K562 (cell line): ENCODE results near the gene EIPR1. TPM values are rescaled to one million over a fixed set of nuclear protein-coding genes. Genes with fewer than 3 reads are reported as not detected.

Experiments used
- ATAC-seq: fragments of 200-7000 bp; cut with Tn5 transposase; 3 replicates; pipeline ENCODE4 v1.9.1; 2020; ENCODE audit warnings: moderate library complexity
- BruUV-seq: library from RNA; stranded (reverse); fragments of 400-500 nt; replicated peaks from 2 replicates; lab custom pipeline; 2021; lab: Mats Ljungman, UMichigan
- CTCF ChIA-PET: fragments of 300-600 bp; formaldehyde crosslinking; extraction: SDS; loops from one replicate; lab custom pipeline; 2021; ENCODE audit warnings: low intra/inter-chr PET ratio; lab: Yijun Ruan, JAX
- POLR2A ChIA-PET: fragments of 300-600, 350-650 bp; sonication (Branson Sonifier 250); formaldehyde crosslinking; extraction: SDS; loops from one replicate; lab custom pipeline; 2021; ENCODE audit warnings: antibody characterized with exemption, inconsistent platforms; lab: Yijun Ruan, JAX
- DNase-seq, 4 experiments: peaks; one replicate each; pipeline versions ENCODE4 v3.0.0 to v3.0.0-alpha.2; 2011 to 2018; ENCODE audit warnings: low spot score in 3 of 4, mixed read lengths in 3 of 4; ENCODE audit errors: extremely low read depth in 1 of 4
- FAIRE-seq: peaks from 2 replicates; lab custom pipeline; 2011; peaks lifted over from hg19 to GRCh38; lab: Jason Lieb, UNC
- H2AFZ ChIP-seq: 2 replicates; pipeline ENCODE4 v1.6.0; 2011; ENCODE audit warnings: low read depth, low read length, control low read depth, inconsistent platforms
- H3K27ac ChIP-seq: fragments of 200-600 bp; 3 replicates; pipeline ENCODE4 v1.8.0; 2011; ENCODE audit warnings: low read depth, mild to moderate bottlenecking, control low read depth, inconsistent platforms, low read length, moderate library complexity, mixed read lengths; ENCODE audit errors: extremely low read depth
- H3K27me3 ChIP-seq, 2 experiments: fragments of 300-600 bp in 1 of 2; 2 replicates in 1 of 2; 3 replicates in 1 of 2; pipeline versions ENCODE4 v1.6.0 to v1.8.0; 2011; ENCODE audit warnings: inconsistent platforms in 2 of 2, low read length in 2 of 2, mild to moderate bottlenecking in 1 of 2, mixed read lengths in 1 of 2, moderate library complexity in 1 of 2; ENCODE audit not compliant: control insufficient read depth in 2 of 2, insufficient read depth in 2 of 2
- H3K36me3 ChIP-seq: fragments of 300-600 bp; 3 replicates; pipeline ENCODE4 v1.8.0; 2011; ENCODE audit warnings: mild to moderate bottlenecking, low read length, inconsistent platforms; ENCODE audit not compliant: control insufficient read depth, insufficient read depth
- H3K4me1 ChIP-seq, 2 experiments: fragments of 200-600 bp in 1 of 2; replicated peaks in 1 of 2; 2 replicates in 1 of 2; 3 replicates in 1 of 2; pipeline versions ENCODE4 v1.5.1 to v1.8.0; 2011; ENCODE audit warnings: inconsistent platforms in 2 of 2, low read length in 2 of 2, mild to moderate bottlenecking in 1 of 2, mixed read lengths in 1 of 2, moderate library complexity in 1 of 2; ENCODE audit not compliant: control insufficient read depth in 2 of 2, insufficient read depth in 2 of 2
- H3K4me2 ChIP-seq: 2 replicates; pipeline ENCODE4 v1.6.1; 2011; ENCODE audit warnings: low read length, control low read depth, inconsistent platforms, mixed read lengths; ENCODE audit not compliant: insufficient read depth
- H3K4me3 ChIP-seq: fragments of 200-600 bp; sonication (generic), shearing (Covaris generic); 2 replicates; pipeline ENCODE4 v1.5.1; 2016; ENCODE audit warnings: control low read depth, inconsistent platforms
- H3K79me2 ChIP-seq: fragments of 200-600 bp; 3 replicates; pipeline ENCODE4 v1.8.0; 2011; ENCODE audit warnings: low read length, inconsistent platforms; ENCODE audit not compliant: control insufficient read depth, insufficient read depth
- H3K9ac ChIP-seq, 2 experiments: 2 replicates each; pipeline versions ENCODE4 v1.6.0 to v1.6.1; 2011; ENCODE audit warnings: low read depth in 2 of 2, low read length in 2 of 2, control low read depth in 1 of 2, inconsistent platforms in 1 of 2, mild to moderate bottlenecking in 1 of 2, mixed read lengths in 1 of 2; ENCODE audit not compliant: insufficient read depth in 1 of 2
- H3K9me1 ChIP-seq: one replicate; pipeline ENCODE4 v1.6.0; 2011; ENCODE audit warnings: inconsistent platforms, mild to moderate bottlenecking, low read length, moderate library complexity; ENCODE audit not compliant: control insufficient read depth, insufficient read depth
- H3K9me3 ChIP-seq: replicated peaks from 2 replicates; pipeline ENCODE4 v1.5.1; 2011; ENCODE audit warnings: low read depth, low read length, inconsistent platforms; ENCODE audit not compliant: control insufficient read depth, insufficient read depth
- H4K20me1 ChIP-seq: replicated peaks from 2 replicates; pipeline ENCODE4 v1.6.1; 2011; ENCODE audit warnings: low read length, inconsistent platforms, mixed read lengths; ENCODE audit not compliant: control insufficient read depth, insufficient read depth
- CBFA2T3 ChIP-seq: fragments of 450-650 bp; IDR thresholded peaks from 2 replicates; pipeline ENCODE4 v1.6.1; 2017
- CCAR2 ChIP-seq: fragments of 200-400 bp; formaldehyde crosslinking; IDR thresholded peaks from 2 replicates; pipeline ENCODE4 v1.6.1; 2017; ENCODE audit warnings: mild to moderate bottlenecking, low read depth, low read length
- CTCF ChIP-seq, 3 experiments: IDR thresholded peaks in 2 of 3; conservative IDR thresholded peaks in 1 of 3; 2 replicates each; pipeline ENCODE4 v1.5.1; 2011 to 2012; ENCODE audit warnings: low read length in 3 of 3, mild to moderate bottlenecking in 3 of 3, control low read depth in 2 of 3, improper control_type of control experiment in 1 of 3, inconsistent platforms in 1 of 3, low read depth in 1 of 3, mixed read lengths in 1 of 3, moderate library complexity in 1 of 3; ENCODE audit not compliant: insufficient read depth in 2 of 3
- ESRRB ChIP-seq: fragments of 250-450 bp; sonication (Bioruptor Pico); IDR thresholded peaks from 2 replicates; pipeline ENCODE4 v1.5.0; 2020; ENCODE audit warnings: mild to moderate bottlenecking, moderate library complexity, borderline replicate concordance
- TEAD1 ChIP-seq, 2 experiments: fragments of 450-650 bp in 1 of 2; sonication (generic) in 1 of 2; formaldehyde crosslinking; IDR thresholded peaks; 2 replicates each; pipeline versions ENCODE4 v1.4.0 to v1.8.0; 2020 to 2022; ENCODE audit warnings: mild to moderate bottlenecking in 2 of 2, missing genetic modification reagents in 1 of 2
- TOE1 ChIP-seq, 2 experiments: fragments of 450-650 bp in 1 of 2; sonication (generic) in 1 of 2; formaldehyde crosslinking in 1 of 2; IDR thresholded peaks; 2 replicates each; pipeline versions ENCODE4 v1.7.1 to v1.8.0; 2016 to 2022; ENCODE audit warnings: borderline replicate concordance in 2 of 2, mild to moderate bottlenecking in 2 of 2, antibody characterized with exemption in 1 of 2, inconsistent platforms in 1 of 2, low read depth in 1 of 2, missing genetic modification reagents in 1 of 2, moderate library complexity in 1 of 2
- WGBS: fragments of 100-300 bp; shearing (Covaris generic); methylation state at CpG from one replicate; pipeline ENCODE4 v1.1.6; 2016; ENCODE audit warnings: low coverage, mixed read lengths; ENCODE audit not compliant: insufficient coverage; ENCODE audit errors: missing lambda C conversion rate; 5-methylcytosine and 5-hydroxymethylcytosine counted together
- in situ Hi-C: fragments of 300-500 bp; cut with MboI; formaldehyde crosslinking; loops from 4 replicates; pipeline ENCODE4 v1.15.0; 2018; ENCODE audit warnings: inconsistent platforms, mixed read lengths
- intact Hi-C: fragments of 100-400 bp; cut with micrococcal nuclease; formaldehyde crosslinking; loops from 2 replicates; pipeline ENCODE4 v1.14.2; 2022
- polyA plus RNA-seq, 8 experiments: library from polyadenylated mRNA; depleted of rRNA in 4 of 8; stranded (reverse) in 5 of 8; unstranded in 3 of 8; fragments of >200 nt; fragmentation: Nextera tagmentation in 2 of 8; fragmentation: Illumina TruSeq in 1 of 8; extraction: Ambion mirVana in 2 of 8; extraction: Trizol in 1 of 8; gene quantifications; 2 replicates each; pipeline versions ENCODE4 v1.2.1 to v1.2.3, GENCODE V29; 2011 to 2014; ENCODE audit warnings: inconsistent platforms in 1 of 8, missing spikeins in 1 of 8
- total RNA-seq, 7 experiments: library from RNA; depleted of rRNA in 6 of 7; stranded (reverse); fragments of >200 nt in 6 of 7; fragmentation: Illumina TruSeq in 2 of 7; extraction: Trizol in 2 of 7; gene quantifications; 2 replicates each; pipeline versions ENCODE4 v1.2.1 to v1.2.3, GENCODE V29; 2011 to 2021; ENCODE audit warnings: low replicate concordance in 1 of 7
- TF ChIP-seq, protein P1 (sequence below): fragments of 250-450 bp; sonication (Bioruptor Pico); IDR thresholded peaks from 2 replicates; pipeline ENCODE4 v1.8.0; 2021; ENCODE audit warnings: mild to moderate bottlenecking, moderate library complexity
- TF ChIP-seq, protein P2 (sequence below): fragments of 200-400 bp; formaldehyde crosslinking; IDR thresholded peaks from 2 replicates; pipeline ENCODE4 v1.6.1; 2017; ENCODE audit warnings: mild to moderate bottlenecking, low read depth, low read length, moderate library complexity

EIPR1 gene
- total and polyA plus RNA-seq, 9 of the 15 experiments (the other 6 are each of a cell fraction or from before 2014, with no cell fraction given), result 19.9 to 54.4 (median 35.9) TPM

DNA sequence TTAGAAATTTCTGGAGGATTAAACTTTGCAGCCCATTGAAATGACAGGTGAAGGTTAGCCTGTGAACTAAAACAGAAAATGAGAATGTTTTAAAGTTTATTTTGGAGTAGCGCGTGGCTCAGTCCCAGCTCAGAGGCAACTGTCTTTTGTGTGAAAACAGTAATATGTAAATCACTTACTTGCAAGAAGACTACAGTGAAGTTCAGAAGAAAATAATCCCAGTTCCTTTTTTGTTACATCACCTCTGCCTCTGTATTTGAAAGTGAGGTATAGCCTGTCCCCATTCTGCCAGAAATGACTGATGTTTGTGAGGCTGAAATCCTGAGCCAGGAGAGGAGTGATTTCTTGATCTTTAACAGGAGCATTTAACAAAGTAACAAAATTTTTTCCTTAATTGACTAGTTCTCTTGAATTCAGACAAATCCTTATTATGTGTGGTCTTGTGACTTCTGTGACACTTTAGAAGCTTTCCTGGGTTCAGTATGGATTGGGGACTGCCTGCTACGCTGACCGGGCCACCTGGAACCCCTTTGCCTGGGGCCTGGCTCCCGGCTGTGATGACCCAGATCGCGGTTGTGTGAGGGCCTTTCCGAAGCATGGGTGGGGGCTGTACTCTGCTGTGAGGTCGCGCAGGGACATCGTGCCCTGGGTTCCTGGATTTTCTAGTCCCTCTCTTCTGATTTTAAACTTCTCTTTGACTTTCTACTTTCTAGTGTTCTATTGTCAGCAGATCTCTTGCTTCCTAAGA is 26.1 kb upstream of the EIPR1 start:
- Histone ChIP-seq H3K4me1 (peaks cover 0 to 5% of the 10 kb centered on the region in 2 experiments; a peak in 2 of 5 replicates), H3K27ac (no peak overlapping the region), H3K4me3 (no peak overlapping the region), H3K9ac (no peak overlapping the region), H3K27me3 (no peaks in the 10 kb centered on the region), H3K9me3 (no peaks in the 10 kb centered on the region), H3K36me3 (peaks cover 60% of the 10 kb centered on the region), H4K20me1 (no peaks in the 10 kb centered on the region; the same call in 1 of the 2 replicates), H3K9me1 (no peaks in the 10 kb centered on the region), H2AFZ (no peak overlapping the region), H3K4me2 (no peak overlapping the region), H3K79me2 (no peaks in the 10 kb centered on the region; the same call in 2 of the 3 replicates)
- ChIA-PET POLR2A (no interaction called here), CTCF (no interaction called here)
- DNase-seq, result no peak
- in situ Hi-C loops, result no loop called here
- intact Hi-C loops, result no loop called here
- no TSS peak for BruUV-seq
- no peak for ATAC-seq
- no peak for FAIRE-seq
- 92% methylated on average over 11 of the region's 11 CpGs for WGBS
- TF ChIP-seq, protein P1, sequence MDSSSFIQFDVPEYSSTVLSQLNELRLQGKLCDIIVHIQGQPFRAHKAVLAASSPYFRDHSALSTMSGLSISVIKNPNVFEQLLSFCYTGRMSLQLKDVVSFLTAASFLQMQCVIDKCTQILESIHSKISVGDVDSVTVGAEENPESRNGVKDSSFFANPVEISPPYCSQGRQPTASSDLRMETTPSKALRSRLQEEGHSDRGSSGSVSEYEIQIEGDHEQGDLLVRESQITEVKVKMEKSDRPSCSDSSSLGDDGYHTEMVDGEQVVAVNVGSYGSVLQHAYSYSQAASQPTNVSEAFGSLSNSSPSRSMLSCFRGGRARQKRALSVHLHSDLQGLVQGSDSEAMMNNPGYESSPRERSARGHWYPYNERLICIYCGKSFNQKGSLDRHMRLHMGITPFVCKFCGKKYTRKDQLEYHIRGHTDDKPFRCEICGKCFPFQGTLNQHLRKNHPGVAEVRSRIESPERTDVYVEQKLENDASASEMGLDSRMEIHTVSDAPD (CRISPR knock-in tag), result no peak
- TF ChIP-seq CCAR2, result no peak
- TF ChIP-seq CBFA2T3, result no peak
- no peak for TF ChIP-seq TEAD1 (CRISPR knock-in tag; IDR thresholded peaks at IDR 0.05)
- TF ChIP-seq, protein P2, sequence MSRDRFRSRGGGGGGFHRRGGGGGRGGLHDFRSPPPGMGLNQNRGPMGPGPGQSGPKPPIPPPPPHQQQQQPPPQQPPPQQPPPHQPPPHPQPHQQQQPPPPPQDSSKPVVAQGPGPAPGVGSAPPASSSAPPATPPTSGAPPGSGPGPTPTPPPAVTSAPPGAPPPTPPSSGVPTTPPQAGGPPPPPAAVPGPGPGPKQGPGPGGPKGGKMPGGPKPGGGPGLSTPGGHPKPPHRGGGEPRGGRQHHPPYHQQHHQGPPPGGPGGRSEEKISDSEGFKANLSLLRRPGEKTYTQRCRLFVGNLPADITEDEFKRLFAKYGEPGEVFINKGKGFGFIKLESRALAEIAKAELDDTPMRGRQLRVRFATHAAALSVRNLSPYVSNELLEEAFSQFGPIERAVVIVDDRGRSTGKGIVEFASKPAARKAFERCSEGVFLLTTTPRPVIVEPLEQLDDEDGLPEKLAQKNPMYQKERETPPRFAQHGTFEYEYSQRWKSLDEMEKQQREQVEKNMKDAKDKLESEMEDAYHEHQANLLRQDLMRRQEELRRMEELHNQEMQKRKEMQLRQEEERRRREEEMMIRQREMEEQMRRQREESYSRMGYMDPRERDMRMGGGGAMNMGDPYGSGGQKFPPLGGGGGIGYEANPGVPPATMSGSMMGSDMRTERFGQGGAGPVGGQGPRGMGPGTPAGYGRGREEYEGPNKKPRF, result no peak
- TF ChIP-seq TOE1 (IDR thresholded peaks at IDR 0.05; ENCODE audit: borderline replicate concordance), result no peak
- TF ChIP-seq TOE1 (CRISPR knock-in tag; IDR thresholded peaks at IDR 0.05; ENCODE audit: borderline replicate concordance, low read depth), result no peak
- no peak for TF ChIP-seq CTCF (IDR thresholded peaks at IDR 0.05 in 2 of 3, conservative IDR thresholded peaks at IDR 0.05 in 1 of 3; ENCODE audit: insufficient read depth in 2 of 3, low read depth in 1 of 3, low read length in 3 of 3)
- no peak for TF ChIP-seq ESRRB (CRISPR knock-in tag)
